Activated T-cell treated with anti-CD3 and anti-CD28 coated beads for 4 hours (primary cell): Measurements from ENCODE around the gene HRH2.

ENCODE experiments used
- DNase-seq: peaks from one replicate; pipeline ENCODE4 v3.0.0-alpha.2; 2020

Gene HRH2

GRCh38 chr5:175694371-175695160 is 36.7 kb downstream of the HRH2 start:
- DNase-seq, result no peak

- no peak for DNase-seq
These were observed 37.6 kb downstream of the HRH2 start for GRCh38 chr5:175695161-175696126.

DNA sequence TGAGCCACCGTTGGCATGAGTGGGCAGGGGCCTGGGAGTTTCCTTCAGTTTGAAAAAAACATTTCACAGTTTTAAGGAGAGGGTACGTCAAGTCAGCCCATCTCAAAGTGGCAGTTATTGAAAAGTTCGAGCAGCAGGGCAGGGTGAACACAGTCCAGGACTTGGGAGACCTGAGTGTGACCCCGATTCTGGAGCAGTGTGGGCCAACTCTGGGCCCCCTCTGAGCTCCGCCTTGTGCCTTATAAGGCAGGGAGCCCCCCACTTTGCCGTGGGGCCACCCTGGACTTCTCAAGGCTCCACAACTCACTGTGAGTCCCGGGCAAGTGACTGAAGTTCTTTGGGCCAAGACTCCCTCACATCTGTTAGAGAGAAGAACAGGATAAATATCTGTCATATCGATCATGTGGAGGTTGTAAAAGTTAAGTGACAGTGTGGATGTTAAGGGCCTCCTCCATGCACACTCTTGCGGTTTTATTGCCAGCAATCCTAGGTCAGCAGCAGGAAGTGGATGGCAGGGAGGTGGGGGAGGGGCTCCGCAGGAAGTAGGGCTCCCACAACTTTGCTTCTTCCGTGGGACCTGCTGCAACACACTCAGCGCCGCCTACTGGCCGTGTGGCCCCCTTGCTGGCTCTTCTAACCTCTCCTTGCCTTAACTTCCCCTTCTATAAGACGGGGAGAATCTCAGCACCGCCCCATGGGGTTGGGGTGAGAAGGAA is 38.4 kb downstream of the HRH2 start:
- DNase-seq, result peak; percentile 57

DNA sequence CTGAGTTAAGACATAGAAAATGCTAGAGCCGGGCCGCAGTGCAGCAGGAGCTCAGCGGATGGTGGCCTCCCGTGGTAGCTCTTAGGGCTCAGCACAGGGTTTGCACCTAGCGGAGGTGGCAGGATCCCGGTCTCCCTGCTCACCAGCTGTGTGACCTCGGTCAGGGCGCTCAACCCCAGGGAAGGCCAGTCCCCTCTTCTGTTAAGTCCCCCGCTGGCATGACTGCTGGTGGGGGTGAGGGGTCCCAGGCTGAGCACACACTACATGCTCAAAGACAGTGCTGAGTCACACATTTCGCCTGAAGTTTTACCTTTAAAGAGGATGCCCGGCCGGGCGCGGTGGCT is 39.0 kb downstream of the HRH2 start:
- no peak for DNase-seq

GRCh38 chr5:175697846-175698245 is 40.0 kb downstream of the HRH2 start:
- DNase-seq, result no peak

DNA sequence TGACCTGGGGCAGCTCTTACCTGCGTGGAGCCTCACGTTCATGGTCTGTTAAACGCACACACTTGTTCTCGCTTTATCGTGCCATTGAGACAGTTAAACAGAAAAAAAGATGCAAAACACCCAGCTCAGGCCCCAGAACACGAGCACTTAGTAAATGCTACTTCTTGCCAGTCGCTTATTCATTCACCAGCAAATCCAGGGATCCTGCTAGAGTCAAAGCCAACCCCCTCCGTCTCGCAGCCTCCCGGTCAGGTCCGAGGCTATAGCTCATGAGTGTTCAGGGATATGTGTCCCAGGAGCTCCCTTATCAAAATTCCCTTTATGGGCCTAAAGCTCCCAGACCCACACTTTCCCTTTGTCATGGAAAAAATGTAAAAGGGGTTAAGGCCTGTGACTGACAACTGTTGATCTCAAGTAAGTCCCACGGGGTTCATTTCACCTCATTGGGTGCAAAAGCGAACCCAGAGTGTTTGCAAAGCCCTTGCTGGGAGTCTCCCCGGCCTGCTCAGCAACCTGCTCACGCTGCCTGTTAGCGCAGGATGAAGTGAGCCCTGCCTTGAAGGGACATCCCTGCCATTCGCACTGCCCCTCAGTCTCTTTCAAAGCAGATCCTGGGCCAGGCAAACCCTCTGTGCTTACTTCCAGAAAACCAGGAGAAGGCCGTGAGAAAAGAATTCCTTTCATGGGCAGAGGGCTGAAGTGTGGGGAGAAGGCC is 40.7 kb downstream of the HRH2 start:
- DNase-seq, result no peak

GRCh38 chr5:175700991-175701390 is 43.1 kb downstream of the HRH2 start:
- DNase-seq, result no peak

DNA sequence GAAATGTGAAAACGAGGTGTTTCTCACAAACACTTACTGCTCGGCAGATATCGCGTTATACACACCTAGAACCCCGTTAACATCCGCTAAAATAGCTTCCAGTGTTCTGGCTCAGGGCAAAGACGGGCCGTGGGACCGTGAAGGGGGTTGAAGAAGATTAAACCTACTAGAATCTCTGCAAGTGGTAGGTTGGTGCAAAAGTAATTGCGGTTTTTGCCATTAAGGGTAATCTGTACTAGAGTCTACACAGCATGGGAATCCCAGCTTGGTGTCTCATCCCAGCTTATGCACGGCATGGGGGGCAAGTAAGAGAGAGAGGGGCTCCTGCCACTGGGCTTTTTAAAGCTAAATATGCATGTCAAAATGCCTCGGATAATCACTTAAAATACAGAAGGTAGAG is 43.9 kb downstream of the HRH2 start:
- DNase-seq, result no peak

GRCh38 chr5:175706499-175706898 is 48.6 kb downstream of the HRH2 start:
- no peak for DNase-seq

GRCh38 chr5:175707751-175708375 is 50.0 kb downstream of the HRH2 start:
- DNase-seq, result no peak

GRCh38 chr5:175709276-175709781 is 51.5 kb downstream of the HRH2 start:
- DNase-seq, result no peak

- DNase-seq, result no peak
These were observed 52.5 kb downstream of the HRH2 start for GRCh38 chr5:175710326-175710725.

GRCh38 chr5:175711031-175711430 is 53.2 kb downstream of the HRH2 start:
- no peak for DNase-seq

- DNase-seq, result no peak
These were observed 53.8 kb downstream of the HRH2 start for GRCh38 chr5:175711472-175712312.

- DNase-seq, result no peak
These were observed 54.4 kb downstream of the HRH2 start for GRCh38 chr5:175712313-175712680.

GRCh38 chr5:175712681-175713085 is 54.8 kb downstream of the HRH2 start:
- DNase-seq, result no peak

GRCh38 chr5:175713930-175714329 is 56.1 kb downstream of the HRH2 start:
- DNase-seq, result no peak

- no peak for DNase-seq
These were observed 56.7 kb downstream of the HRH2 start for GRCh38 chr5:175714479-175715085.

GRCh38 chr5:175715627-175716522 is 58.0 kb downstream of the HRH2 start:
- DNase-seq, result no peak

- DNase-seq, result no peak
These were observed 60.0 kb downstream of the HRH2 start for GRCh38 chr5:175717837-175718236.
